HG03378 (cell line): Measurements from ENCODE around the gene HMCN2.
"Not testable (repeated sequence)": the region's sequence is repeated elsewhere in the genome, so short reads cannot be mapped to it uniquely, and the experiment has no call there.

Source experiments
- ATAC-seq: cut with Tn5 transposase; IDR thresholded peaks from one replicate; pipeline ENCODE4 v1.9.1; 2021; ENCODE audit warnings: mild to moderate bottlenecking, moderate library complexity; ENCODE audit not compliant: unreplicated experiment

HMCN2 gene

DNA sequence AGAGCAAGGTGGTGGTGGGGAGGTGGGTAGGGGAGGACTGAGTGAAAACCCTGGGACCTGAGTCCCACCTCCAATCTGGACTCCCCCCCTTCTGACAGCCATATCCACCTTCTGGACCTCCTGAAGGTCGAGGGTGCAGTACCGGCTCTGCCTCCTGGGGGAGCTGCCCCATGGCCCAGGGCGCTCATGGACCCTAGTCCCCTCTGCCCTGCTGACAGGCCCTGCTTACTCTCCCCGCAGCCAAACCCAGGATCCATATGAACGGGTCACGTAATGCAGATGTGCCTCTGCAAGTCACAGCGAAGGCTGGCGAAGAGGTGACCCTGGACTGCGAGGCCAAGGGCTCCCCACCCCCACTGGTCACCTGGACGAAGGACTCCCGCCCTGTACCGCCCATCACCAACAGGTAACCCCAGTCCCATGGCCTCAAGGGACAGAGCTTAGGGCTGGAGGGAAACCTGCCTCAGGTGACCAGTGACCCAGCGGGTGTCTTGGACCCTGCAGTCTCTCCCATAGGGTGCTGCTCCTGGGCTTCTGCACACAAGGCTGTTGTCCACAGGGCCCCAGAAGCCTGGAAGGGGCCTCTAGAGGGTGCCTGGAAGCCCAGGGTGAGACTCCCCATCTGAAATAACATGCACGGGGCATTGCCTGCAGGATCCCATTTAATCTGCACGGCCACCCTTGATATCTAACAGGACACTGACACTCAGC, 61.7 kb downstream of the HMCN2 start:
- no peak for ATAC-seq

DNA sequence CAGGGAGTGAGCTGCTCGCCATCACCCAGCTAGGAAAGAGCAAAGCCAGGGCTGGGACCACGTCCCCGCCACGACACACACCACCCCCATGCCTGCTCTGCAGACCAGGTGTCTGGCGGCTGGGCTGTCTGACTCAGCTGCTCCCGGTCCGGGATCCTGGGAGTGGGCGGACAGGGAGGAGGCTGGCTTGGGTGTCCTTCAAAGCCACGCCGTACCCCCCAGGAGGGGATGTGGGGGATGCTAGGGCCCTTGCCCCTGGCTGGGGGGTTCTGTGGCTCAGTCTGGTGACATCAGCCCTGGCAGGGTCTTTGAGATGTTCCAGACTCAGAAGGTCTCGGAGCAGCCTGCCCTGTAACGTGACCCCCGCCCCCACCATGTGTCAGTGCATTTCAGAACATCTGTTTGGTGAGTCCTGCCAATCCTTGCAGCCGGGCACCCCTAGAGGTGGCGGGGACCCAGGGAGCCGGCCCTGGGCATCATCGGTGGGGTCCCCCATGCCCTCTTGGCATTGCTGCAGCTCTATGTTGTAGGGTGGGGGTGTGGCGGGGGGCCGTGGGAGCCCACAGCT, 62.3 kb downstream of the HMCN2 start:
- ATAC-seq: no peak

DNA sequence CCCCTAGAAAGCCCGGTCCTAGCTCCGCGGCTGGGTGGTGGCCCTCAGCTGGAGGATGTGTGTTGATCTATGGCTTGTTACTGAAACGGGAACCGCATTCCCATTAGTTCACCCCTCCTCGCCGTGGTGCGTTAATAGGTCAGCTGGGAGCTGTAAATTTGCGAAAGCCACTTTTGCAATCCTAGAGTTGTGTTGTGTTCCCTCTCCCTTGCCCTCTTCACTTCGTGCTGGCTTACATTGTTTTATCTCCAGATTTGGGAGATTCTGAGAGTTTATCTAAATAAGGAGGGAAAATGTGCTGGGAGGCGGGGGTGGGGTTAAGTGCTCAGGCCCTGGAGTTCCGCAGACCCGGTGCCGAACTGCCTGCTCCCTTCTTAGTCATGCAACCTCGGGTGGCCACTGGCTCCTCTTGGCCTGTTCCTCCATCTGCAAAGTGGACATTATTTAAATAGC, 62.8 kb downstream of the HMCN2 start:
- ATAC-seq: no peak

DNA sequence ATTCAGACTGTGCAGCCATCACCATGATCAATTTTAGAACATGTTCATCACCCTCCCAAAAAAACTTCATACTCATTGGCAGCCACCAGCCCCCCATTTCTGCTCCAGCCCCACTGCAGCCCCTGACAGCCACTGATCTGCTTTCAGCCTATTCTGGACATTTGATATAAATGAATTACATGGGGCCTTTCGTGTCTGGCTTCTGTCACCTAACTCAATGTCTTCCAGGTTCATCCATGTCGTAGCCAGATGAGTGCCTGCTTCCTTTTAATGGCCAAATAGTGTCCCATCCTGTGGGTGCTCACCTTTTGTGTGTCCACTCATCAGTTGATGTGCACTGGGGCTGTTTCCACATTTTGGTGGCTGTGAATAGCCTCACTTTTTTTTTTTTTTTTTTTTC, 63.5 kb downstream of the HMCN2 start:
- no peak for ATAC-seq

DNA sequence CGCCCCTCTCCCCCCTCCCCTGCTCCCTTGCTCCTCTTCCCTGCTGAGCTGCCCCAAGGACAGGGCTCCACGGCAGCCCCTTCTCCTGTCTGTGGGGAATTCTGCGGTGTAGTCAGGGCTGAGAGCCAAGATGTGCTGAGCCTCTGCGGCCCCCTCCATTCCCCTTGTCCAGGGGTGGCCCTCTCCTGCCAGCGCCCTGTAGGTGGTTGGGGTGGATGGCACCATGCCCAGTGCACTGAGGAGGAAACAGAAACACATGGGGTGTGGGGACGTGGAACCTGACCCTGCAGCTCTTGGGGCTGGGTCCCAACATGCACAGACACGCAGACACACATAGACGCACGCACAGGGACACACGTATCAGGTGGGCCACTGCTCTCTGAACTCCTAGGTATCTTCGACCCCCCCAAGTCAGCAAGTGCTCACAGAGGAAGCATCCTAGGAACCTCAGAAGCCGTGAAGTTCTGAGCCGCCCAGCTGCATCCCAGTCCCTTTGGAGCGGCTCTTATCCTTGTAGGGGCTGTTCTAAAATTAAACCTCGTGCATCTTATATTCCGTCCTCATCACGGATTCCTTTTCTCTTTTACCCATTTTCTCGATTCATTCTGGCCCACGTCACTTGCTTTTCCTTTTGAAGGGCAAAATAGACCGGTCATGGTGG, 64.8 kb downstream of the HMCN2 start:
- ATAC-seq: no peak

DNA sequence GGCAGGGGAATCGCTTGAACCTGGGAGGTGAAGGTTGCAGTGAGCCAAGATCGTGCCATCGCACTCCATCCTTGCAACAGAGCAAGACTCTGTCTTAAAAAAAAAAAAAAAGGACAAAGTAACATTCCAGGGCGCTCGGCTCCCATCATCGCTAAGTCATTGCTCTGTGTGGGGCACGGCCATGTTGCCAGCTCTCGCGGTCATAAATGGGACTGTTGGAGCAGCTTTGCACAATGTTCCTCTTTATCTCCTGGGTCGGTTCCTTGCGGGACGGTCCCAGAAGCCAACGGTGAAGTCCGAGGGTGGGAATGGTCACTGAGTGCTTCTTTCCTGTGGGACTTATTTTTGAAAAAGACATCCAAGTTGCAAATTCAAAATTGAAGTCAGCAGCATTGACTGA, 65.5 kb downstream of the HMCN2 start:
- ATAC-seq: no peak

DNA sequence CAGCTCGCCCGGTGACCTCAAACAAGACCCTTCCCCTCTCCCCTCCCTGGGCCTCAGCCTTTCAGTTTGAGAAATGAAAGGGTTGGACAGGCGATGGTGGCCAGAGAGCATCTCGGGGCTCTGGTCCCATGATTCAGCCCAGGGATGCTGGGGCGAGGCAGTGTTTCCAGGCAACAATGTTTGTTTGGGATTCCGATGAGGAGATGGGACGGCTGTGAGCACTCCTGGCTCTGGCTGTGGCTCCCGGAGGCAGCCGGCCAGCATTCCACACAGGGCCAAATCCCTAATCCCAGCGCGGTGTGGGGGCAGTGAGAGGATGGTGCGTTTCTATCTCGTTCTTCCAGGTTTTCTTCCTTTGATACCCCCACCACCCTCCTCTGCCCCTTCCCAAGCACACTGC, 66.0 kb downstream of the HMCN2 start:
- no peak for ATAC-seq

DNA sequence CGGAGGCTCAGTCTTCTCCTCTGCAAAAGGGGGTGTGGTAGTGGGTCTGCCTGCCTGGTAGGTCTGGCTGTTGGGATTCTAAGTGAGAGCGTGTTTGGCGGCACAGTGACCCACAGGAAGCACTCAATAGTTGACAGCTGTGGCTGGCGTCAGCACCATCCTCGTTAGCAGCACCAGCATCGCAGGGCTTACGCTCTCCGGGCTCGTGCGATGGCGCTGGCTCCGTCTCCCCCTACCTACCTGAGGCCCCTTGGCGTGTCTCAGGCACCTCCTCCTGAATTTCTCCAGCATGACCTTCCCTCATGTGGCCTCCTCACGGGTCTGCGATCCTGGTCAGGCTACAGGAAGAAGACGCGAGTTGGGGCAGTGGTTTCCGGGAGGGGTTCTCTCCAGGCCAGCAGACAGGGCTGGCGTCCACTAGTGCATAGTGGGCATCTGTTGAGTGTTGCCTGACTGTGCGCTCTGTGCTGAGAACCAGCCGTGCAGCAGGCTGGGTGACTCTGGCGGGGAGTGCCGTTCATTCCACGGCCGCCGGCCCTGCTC, 66.9 kb downstream of the HMCN2 start:
- no peak for ATAC-seq

DNA sequence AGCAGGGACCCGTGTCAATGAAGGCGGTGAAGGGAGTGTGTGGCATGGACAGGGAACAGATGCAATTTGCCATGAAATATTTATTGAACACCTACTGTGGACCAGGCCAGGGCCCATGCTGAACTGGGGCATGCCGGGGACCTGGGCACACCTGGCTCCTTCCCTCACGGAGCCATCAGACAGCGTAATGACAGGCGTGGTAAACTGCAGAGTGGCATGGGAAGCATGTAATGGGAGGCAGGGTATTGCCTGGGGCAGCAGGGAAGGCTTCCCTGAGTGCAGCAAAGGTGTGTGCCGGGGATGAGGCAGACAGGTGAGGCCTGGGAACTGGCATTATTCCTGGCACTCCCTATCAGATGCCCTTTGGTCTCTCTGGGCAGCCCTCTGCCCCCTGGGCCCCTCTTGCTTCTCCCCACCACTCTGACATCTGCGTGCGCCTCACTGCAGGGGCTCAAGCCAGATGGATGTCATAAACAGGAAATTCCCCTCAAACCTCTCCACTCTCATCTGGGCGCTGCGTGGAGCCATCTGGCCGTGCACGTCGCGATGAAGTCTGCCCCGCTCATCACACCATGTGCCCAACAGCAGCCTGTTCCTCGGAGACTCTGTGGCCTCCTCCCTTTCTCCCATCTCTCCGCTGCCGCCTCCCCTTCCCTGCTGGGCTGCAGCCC, 67.6 kb downstream of the HMCN2 start:
- ATAC-seq: no peak

DNA sequence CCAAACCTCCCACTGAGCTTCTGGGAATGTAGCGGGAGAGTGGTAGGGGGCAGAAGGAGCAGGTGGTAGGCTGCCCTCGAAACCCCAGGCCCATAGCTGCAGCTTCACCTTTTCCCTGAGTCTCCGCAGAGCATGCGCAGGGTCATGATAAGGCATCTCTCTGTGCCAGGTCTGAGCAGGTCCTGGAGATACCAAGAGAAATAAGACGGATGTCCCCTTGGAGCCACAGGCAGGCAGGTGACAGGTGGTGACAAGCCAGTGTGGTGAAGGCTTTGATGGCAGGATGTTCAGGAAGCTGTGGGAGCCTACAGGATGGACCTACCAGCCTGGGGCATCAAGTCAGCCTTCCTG, 68.1 kb downstream of the HMCN2 start:
- no peak for ATAC-seq

DNA sequence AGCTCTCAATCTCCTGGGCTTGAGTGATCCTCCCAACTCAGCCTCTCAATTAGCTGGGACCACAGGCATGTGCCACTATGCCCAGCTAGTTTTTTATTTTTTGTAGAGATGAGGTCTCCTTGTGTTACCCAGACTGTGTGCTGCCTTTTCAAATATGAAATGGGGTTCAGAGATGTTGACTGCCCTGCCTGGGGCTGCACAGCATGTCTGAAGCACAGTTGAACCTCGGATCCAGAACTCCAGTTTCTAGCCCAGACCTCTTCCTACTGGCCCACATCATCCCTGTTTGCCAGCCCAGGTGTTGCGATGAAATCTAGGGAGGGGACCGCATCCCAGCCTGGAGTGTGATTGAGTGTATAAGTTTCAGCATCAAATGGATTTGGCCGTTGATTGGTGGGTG, 69.4 kb downstream of the HMCN2 start:
- ATAC-seq: no peak

DNA sequence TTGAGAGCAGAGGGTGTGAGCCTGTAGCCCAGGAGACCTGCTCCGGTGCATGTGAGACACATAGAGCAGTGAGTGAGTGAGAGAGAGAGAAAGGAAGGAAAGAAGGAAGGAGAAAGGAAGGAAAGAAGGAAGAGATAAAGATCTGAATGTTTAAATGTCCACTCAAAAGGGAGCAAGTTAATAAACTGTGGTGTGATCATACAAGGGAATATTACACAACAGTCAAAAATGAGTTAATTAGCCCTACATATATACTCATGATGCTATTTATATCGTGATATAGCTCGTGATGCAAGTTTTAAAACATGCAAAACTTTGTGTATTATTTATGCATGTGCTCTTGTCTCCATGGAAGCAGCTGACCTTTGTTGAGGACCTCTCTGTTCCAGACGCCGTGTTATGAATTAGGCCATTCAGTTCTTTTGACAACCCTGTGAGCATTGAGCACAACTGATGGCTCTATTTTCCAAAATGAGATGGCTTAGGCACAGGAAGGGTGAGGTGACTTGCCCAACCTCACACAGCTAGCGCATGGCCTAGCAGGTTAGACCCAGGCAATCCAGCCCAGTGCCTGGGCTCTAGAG, 70.6 kb downstream of the HMCN2 start:
- no peak for ATAC-seq

DNA sequence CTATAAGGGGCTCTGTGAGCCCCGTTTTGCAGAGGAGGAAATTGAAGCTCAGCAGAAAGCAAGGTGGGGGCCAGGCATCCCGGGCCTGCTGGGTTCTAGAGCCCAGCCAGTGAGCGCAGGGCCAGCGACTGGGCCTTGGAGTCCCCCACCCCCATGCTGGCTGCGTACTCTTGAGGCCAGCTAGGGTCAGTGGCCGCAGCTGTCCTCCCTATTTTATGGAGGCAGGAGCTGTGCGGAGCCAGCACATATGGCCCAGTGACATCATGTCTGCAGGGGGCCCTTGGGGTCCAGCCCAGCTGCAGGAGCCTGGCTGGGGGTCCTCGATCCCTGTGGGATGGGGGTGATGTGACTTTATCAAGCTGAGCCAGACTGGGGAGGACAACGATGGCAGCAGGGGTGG, 71.3 kb downstream of the HMCN2 start:
- ATAC-seq: no peak

DNA sequence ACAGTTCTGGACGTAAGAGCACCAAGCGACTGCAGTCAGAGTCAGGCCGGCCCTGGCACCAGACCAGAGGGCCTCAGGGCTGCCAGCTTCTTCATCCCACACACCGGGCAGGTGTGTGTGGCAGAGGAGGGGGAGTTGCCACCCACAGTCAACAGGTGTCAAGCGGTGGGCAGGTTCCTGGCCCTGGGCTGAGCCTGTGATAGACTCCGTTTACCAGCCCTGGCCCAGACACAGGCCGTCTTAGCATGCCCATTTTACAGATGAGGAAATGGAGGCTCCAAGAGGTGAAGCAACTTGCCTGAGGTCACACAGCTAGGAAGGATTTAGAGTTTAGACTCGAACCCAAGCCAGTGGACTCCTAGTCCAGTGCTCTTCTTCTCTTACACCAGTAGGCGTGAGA, 71.8 kb downstream of the HMCN2 start:
- ATAC-seq: no peak

DNA sequence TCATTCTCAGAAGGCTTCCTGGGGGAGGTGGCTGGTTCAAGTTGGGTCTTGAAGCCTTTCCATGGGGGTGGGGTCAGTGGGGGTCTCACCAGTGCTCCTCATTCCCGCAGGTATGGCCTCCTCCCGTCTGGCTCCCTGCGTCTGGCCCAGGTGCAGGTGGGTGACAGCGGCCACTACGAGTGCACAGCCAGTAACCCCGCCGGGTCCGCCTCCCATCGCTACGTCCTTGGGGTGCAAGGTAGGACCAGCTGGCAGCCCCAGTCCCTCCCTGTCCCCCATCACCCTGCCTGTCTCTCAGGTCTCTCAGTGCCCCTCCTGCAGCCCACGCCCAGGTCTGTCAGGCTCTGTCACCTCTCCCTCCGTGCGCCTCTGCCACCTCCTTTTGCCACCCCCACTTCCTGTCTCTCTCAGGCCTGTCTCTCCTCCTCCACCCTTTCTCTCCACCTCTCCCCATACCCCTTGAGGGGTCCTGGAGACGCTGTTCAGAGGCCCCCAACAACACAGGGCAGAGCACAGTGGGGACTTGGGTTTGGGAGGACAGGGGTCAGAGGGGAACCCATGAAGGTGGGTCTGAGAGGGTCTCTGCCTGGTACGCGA, 72.3 kb downstream of the HMCN2 start:
- no peak for ATAC-seq

DNA sequence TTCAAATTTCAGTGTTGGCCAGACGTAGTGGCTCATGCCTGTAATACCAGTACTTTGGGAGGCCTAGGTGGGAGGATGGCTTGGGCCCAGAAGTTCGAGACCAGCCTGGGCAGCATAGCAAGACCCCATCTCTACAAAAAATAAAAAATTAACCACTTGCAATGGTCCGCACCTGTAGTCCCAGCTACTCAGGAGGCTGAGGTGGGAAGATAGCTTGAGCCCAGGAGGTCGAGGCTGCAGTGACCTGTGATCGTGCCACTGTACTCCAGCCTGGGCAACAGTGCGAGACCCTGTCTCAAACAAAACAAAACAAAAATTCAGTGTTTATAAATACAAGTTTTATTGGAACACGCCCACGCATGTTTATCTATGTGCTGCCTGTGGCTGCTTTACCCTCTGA, 73.3 kb downstream of the HMCN2 start:
- not testable (repeated sequence) for ATAC-seq

DNA sequence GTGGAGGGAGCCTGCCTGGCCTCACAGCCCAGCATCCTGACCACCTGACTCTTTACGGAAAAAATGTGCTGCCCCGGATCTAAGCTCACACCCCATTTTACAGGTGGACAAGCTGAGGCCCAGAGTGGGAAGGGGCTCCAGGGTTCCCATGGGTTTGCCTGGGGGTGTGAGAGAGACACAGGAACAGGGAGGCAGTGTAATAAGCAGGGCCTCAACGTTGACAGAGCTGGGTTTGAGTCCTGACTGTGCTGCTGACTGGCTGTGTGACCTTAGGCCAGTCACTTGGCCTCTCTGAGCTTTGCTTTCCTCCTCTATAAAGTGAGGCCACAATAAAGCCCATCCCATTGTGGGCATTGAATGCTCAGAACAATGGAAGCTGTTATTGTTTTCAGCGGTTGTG, 73.7 kb downstream of the HMCN2 start:
- no peak for ATAC-seq

DNA sequence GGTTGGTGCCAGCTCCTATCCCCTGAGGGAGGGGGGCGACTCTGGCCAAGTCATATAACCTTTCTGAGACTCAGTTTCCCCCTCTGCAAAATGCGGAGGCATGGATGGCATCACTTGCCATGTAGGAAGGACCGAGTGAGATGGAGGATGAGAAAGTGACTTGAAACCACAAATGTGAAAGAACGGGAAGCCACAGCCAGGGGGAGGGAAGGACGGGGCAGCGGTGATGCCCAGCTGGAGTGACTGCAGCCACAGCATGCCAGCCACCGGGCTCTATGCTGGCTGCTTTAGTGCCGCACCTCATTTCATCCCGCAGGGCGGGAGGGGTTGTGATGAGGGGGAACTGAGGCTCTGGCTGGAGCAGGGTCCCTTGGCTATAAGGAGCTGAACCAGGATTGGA, 74.5 kb downstream of the HMCN2 start:
- ATAC-seq: no peak

DNA sequence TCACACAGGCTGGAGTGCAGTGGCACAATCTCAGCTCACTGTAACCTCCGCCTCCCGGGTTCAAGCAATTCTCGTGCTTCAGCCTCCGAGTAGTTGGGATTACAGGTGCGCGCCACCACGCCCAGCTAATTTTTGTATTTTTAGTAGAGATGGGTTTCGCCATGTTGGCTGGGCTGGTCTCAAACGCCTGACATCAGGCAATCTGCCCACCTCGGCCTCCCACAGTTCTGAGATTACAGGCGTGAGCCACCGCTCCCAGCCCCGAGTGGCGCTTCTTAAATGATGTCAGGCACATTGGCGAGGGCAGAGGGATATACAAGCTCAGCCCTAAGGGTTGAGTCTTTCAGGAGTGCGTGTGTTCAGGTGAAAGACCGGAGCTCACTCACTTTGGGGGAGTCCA, 75.0 kb downstream of the HMCN2 start:
- not testable (repeated sequence) for ATAC-seq

DNA sequence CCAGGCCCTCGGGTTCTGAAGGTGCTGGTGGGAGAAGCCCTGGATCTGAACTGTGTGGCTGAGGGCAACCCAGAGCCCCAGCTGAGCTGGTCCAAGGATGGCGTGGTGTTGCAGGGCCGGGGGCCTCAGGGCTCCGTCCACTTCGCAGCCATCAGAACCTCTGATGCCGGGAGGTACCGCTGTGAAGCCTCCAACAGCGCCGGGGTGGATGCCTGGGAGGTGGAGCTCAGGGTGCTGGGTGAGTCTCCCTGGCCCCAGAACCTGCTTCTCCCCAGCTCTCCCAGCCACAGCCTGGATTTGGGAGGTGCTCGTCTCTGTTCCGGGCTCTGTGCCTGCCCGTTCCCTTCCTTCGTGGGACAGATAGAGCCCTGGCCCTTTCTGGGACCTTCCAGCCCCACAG, 75.6 kb downstream of the HMCN2 start:
- no peak for ATAC-seq
